HS-27A (cell line): ENCODE results near the gene ATP2C2.
"Not testable (repeated sequence)": the region's sequence is repeated elsewhere in the genome, so short reads cannot be mapped to it uniquely, and the experiment has no call there.

ENCODE experiments used
- DNase-seq: peaks from one replicate; pipeline ENCODE4 v3.0.0-alpha.2; 2012; ENCODE audit warnings: low read depth, missing footprints

ATP2C2 gene

GRCh38 chr16:84397090-84397489 is 28.8 kb downstream of the ATP2C2 start:
- DNase-seq = no peak

DNA sequence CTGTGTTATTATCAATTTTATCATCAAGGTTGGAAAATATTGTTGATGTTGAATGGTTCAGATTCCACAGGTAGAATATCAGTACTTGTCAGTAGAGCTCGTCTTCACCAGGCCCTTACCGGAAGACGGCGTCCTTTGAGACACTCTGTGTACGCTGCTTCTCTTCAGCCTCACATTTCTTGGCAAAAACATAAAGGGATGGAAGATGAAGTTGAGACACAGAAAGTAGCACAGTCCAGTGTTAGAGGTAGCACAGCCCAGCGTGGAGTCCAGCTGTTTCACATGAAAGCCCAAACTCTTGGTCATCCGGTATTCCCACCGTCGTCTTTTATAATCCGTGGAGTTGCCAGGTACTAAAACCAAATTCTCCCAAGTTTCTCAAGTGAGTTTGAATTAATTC is 30.4 kb downstream of the ATP2C2 start:
- no peak for DNase-seq

DNA sequence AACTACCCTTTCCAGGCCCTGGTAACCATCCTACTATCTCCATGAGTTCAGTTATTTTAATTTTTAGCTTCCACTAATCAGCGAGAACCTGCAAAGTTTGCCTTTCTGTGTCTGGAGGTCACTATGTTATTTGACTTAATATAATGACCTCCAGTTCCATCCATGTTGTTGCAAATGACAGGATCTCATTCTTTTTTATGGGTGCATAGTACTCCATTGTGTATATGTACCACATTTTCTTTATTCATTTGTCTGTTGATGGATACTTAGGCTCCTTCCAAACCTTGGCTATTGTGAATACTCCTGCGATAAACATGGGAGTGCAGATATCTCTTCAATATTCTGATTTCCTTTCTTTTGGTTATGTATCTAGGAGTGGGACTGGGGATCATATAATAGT is 31.6 kb downstream of the ATP2C2 start:
- DNase-seq = not testable (repeated sequence)

DNA sequence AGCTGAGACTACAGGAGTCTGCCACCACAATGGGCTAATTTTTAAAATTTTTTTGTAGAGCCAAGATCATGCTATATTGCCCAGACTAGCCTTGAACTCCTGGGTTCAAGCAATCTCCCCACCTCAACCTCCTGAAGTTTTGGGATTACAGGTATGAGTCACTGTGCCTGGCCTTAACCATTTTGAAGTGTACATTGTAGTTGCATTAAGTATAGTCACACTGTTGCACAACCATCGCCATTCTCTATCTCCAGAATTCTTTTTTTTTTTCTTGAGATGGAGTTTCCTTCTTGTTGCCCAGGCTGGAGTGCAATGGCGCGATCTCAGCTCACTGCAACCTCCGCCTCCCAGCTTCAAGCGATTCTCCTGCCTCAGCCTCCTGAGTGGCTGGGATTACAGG is 35.1 kb downstream of the ATP2C2 start:
- DNase-seq = not testable (repeated sequence)

GRCh38 chr16:84404324-84404723 is 36.0 kb downstream of the ATP2C2 start:
- DNase-seq = no peak

- no peak for DNase-seq
These were observed 36.8 kb downstream of the ATP2C2 start for GRCh38 chr16:84404936-84405639.

DNA sequence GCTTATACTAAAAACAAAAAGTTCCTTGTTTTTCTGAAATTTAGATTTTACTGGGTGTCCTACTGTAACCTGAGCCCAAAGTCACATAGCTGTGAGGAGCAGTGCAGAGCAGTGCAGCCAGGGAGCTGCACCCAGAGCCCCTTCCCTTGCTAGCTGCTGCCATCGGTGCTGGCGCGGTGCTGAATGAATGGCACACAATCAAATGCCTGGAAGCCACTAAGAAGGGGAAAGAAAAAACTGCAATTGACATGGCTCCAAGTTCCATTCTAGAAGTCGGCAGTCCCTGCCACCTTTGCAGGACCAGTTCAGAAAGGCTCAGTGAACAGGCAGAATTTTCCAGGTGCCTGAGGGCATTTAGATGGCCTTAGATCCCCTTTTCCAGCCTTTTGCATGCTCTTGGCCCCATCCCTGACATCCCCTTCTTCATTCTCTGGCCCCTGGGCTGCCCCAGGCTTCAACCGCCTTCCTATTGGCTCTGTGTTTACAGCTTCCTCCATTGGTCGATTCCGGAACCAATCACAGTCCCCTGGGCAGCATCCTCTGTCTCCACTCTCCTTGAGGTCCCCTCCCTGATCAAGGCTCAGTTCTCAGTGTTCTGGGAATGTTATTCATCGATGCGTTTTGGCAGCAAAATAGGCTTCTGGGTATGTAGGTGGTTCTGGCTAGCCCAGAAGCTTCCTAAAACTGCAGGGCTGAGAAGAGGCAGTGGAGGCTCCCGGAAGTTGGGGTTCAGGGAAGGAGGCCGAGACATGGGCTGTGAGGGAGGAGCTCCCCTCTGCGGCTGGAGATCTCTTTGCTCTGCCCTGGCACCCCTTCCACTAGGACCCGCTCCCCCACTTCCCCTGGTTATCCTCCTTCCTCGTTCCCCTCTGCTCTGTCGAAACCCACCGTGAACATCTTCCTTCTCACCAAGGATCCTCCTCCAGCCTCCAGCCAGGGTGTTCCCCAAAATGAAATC is 37.9 kb downstream of the ATP2C2 start:
- DNase-seq = no peak

DNA sequence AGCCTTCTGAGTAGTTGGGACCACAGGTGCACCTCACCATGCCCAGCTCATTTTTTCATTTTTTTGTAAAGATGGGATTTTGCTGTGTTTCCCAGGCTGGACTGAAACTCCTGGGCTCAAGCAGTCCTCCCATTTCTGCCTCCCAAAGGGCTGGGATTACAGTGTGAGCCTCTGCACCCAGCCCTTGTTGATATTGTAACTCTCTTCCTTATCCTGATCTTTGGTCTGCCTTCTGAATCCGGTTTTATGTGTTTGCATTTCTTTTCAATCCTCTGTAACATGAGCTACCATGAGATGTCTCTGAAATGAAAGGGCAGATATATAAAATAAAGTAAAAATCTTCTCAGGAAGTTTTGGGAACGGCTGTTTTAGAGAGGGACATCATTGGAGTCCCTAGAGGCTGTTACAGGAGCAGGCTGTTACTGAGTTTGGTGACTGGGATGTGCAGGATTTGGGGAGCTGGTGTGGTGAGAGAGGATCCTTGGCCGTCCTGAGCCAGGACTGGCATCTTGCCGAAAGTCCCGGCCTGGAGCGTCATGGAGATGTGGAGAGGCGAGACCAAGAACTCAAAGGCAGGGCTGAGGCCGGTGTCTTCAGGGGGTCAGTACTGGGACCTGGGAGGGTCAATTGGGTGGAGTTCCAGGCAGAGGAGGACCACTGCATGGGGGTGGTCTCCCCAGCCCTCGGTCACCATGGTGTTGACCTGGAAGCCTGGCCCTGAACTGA is 39.4 kb downstream of the ATP2C2 start:
- no peak for DNase-seq

DNA sequence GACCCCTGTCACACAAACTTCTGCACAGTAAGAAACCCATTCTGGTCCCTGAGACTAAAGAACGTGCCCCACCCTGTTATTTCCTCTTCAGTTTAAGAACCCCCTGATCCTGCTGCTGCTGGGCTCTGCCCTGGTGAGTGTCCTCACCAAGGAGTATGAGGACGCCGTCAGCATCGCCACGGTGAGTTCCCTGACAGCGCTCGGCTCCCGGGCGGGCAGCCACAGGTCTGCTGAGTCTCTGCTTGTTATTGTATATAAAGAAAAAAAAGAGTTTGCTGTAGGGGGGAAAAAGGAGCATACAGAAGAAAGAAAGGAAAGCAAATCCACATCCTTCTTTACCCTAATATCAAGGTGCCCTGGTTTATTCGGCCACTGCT is 40.0 kb downstream of the ATP2C2 start:
- no peak for DNase-seq

GRCh38 chr16:84408856-84409255 is 40.5 kb downstream of the ATP2C2 start:
- no peak for DNase-seq

DNA sequence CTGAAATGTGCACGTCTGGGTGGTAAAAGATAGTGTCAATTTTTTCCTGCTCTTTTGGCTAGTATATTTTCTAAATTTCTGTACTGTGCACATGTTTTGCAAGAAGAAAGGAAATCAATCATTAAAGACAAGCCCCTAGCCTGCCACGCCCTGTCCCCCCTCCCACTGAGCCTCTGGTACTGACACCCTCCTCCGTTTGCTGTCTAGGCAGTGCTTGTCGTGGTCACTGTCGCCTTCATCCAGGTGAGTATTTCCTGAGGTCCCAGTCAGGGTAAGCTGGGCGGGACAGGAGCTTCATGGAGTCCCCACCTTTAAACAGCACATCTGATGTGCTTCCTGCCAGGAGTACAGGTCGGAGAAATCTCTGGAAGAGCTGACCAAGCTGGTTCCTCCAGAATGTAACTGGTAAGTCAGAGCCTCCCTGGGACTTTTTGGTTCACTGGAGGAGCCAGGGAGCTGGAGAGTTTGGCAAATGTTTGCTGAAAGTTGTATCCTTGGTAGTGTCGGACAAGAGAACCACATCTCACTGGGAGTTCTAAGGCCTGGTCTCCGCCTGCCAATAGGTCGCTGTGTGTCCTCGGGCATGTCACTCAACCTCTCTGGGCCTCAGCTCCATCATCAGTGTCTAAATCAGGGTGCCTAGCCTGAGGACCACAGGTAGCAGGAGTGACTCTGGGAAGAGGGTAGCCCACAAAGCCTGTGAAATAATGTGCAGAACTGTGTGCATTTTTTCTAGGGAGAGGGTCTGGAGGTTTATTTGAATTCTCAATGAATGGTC is 42.2 kb downstream of the ATP2C2 start:
- no peak for DNase-seq

GRCh38 chr16:84411768-84412167 is 43.4 kb downstream of the ATP2C2 start:
- DNase-seq = no peak

- no peak for DNase-seq
These were observed 43.9 kb downstream of the ATP2C2 start for GRCh38 chr16:84412262-84412661.

DNA sequence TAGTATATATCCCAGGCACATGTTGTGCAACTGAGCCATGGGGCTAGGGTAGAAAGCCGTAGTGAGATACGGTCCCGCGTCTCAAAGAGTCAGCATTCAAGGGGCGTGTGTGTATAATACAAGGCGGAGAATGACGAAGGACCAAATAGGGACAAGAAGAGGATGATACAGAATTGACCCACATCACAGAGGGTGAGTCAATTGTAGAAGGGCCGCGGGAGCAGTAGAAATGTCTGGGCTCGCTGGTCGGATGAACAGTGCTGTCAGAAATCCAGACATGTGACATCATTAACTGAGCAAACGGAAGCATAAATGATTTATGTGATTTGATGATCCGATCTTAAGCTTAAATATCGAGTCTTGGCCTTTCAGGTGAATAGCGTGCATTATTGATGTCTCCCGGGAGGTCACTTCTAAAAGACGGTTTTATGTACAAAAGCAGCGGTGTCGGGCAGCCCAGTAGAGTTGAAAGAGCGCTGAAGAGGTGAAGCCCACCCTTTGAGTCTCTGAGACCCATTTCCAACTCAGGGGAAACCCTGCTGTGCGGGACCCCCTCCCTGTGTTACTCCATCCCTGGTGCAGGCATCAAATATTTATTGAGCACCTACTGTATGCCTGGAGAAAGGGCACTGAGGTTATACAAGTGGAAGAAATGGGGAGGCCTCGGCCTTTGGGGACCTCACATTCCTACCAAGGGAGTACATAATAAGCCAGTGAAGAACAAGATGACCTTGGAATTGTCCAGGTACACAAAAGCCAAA is 45.1 kb downstream of the ATP2C2 start:
- no peak for DNase-seq

GRCh38 chr16:84414789-84415326 is 46.5 kb downstream of the ATP2C2 start:
- DNase-seq = no peak

DNA sequence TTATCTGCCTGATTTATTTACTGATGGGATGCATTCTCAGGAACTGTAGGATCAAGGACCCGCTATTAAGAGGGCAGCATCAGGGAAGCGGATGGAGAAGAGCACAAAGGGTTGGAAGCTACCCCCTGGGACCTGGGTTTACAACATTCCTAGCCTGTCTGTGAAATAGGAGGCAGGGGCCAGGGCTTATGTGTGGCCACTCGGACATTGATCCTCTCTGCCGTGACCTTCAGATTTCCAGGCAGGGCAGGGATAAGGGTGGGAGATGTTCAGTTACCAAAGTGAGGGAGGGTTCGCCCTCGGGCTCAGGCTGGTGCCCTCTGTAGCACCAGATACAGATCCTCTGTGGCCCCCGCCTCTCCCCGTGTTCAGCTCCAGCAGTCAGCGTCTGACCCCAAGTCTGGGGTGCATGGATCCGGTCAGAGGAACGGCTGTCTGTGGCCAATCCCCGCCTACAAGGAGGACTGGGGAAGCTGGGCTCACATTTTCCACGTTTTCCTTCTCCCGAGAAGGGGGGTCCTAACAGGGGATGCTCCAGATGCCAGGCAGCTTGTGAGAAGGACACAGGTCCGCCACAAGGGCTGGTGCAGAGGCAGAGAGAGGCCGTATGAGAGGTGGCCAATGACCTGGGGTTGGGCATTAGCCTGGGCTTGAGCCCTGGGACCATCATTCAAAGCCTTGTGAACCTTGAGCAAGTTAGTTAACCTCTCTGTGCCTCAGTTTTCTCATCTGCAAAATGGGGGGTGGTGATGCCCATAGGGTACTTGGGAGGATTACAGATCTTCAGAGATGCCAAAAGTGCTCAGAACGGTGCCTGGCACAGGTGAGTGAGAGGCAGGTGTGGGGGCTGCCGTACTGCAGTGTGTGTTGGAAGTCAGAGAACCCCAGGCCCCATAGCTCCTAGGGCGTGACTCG is 48.3 kb downstream of the ATP2C2 start:
- DNase-seq = no peak

GRCh38 chr16:84418056-84418849 is 49.9 kb downstream of the ATP2C2 start:
- no peak for DNase-seq

DNA sequence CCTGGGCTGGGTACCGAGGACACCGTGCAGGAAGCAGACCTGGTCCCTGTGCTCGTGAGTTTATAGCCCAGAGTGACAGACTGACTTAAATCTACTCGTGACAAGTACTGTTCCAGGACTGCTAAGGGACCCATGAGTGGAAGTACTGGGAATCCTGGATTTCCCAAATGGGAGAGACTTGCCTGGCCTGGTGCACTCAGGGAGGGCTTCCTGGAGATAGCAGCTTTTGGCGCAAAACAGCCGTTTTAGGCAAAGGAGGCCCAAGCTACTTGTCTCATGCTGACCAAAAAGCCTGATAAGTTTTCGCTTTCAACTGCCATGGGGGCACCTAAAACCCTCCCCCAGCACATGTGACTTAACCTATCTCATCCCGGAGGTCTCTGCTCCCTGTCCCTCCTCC is 51.4 kb downstream of the ATP2C2 start:
- DNase-seq = no peak

- DNase-seq = not testable (repeated sequence)
These were observed 52.2 kb downstream of the ATP2C2 start for GRCh38 chr16:84420556-84420955.
